Upper lobe of right lung (tissue), 1 donor: ENCODE data around the gene CAMTA1. TPM values are rescaled to one million over a fixed set of nuclear protein-coding genes. Genes with fewer than 3 reads are reported as not detected.
"Not testable (repeated sequence)": the region's sequence is repeated elsewhere in the genome, so short reads cannot be mapped to it uniquely, and the experiment has no call there.

ENCODE experiments used
- ATAC-seq: fragments of 200-7000 bp; cut with Tn5 transposase; one replicate; pipeline ENCODE4 v1.9.1; 2020; ENCODE audit warnings: mild to moderate bottlenecking, moderate library complexity
- DNase-seq: peaks from one replicate; pipeline ENCODE4 v3.0.0-alpha.2; 2020
- H3K27ac ChIP-seq: fragments of 200-600 bp; one replicate; pipeline ENCODE4 v1.8.0; 2022
- H3K27me3 ChIP-seq: fragments of 200-600 bp; one replicate; pipeline ENCODE4 v1.8.0; 2022; ENCODE audit warnings: mild to moderate bottlenecking
- H3K36me3 ChIP-seq: fragments of 200-600 bp; one replicate; pipeline ENCODE4 v1.8.0; 2022
- H3K4me1 ChIP-seq: fragments of 200-600 bp; one replicate; pipeline ENCODE4 v1.8.0; 2022
- H3K4me3 ChIP-seq: fragments of 200-600 bp; one replicate; pipeline ENCODE4 v1.8.0; 2022; ENCODE audit warnings: mild to moderate bottlenecking
- H3K9me3 ChIP-seq: fragments of 200-600 bp; one replicate; pipeline ENCODE4 v1.8.0; 2022
- intact Hi-C: fragments of 100-400 bp; cut with DNase I; formaldehyde crosslinking; loops from one replicate; pipeline ENCODE4 v1.11.0; 2022
- total RNA-seq: library from RNA; stranded (reverse); fragmentation: NEBNext Ultra II Directional; extraction: Animal tissue kit (Norgen Biotek cat#: 25700); gene quantifications from one replicate; pipeline ENCODE4 v1.2.1, GENCODE V29; 2021
- TF ChIP-seq, protein P1 (sequence below): fragments of 200-600 bp; IDR thresholded peaks from one replicate; pipeline ENCODE4 v1.8.0; 2022; ENCODE audit warnings: antibody characterized with exemption
- donor health status: DM: no; HTN: yes; CAD: no; lungs with severe emphysema.

CAMTA1 gene
- total RNA-seq, 1 donor from 2014 or later = 63.4 TPM

DNA sequence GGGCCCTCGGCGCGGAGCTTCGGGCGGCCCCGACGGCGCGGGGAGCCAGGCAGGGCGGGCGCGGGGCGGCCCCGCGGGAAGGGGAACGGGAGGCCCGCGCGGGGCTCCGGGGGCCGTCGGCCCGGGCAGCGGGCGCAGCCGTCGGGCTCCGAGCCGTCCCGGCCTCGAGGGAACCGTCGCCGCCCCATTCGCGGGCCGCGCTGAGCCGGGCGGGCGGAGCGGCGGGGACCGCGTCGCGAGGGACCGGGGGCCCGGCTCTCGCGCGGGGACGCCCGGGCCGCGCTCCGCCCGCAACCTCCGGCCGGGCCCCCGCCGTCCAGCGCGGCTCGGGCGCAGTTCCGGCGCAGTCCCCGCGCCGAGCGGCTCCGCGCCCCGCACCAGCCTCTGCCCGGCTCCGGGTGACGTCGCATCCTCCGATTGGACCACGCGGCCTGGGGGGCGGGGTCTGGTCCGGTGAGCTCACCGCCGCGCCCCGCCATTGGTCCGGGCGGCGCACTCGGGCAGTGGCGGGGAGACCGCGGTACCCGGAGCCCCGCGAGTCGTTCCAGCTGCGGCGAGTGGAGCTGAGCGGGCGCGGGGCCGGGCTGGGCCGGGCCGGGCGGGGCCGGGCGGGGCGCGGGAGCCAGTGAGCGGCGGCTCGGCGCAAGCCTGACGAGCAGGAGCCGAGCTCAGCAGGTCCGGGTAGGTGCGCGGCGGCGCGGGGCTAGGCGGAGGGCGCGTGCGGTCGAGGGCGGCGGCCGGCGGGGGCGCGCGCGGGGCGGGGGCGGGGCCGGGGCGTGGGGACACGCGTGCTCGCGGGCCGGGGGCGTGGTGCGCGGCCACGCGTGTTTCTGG is 919.2 kb downstream of the CAMTA1 start:
- peak; percentile 96 for DNase-seq
- H3K4me3 ChIP-seq = peak overlapping the region; percentile 54
- ATAC-seq = peak; percentile 98
- TF ChIP-seq, protein P1, sequence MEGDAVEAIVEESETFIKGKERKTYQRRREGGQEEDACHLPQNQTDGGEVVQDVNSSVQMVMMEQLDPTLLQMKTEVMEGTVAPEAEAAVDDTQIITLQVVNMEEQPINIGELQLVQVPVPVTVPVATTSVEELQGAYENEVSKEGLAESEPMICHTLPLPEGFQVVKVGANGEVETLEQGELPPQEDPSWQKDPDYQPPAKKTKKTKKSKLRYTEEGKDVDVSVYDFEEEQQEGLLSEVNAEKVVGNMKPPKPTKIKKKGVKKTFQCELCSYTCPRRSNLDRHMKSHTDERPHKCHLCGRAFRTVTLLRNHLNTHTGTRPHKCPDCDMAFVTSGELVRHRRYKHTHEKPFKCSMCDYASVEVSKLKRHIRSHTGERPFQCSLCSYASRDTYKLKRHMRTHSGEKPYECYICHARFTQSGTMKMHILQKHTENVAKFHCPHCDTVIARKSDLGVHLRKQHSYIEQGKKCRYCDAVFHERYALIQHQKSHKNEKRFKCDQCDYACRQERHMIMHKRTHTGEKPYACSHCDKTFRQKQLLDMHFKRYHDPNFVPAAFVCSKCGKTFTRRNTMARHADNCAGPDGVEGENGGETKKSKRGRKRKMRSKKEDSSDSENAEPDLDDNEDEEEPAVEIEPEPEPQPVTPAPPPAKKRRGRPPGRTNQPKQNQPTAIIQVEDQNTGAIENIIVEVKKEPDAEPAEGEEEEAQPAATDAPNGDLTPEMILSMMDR = no peak
- peaks cover 4% of the 10 kb centered on the region for H3K4me1 ChIP-seq
- H3K36me3 ChIP-seq = no peaks in the 10 kb centered on the region
- intact Hi-C loops = no loop called here
- peaks cover 7% of the 10 kb centered on the region for H3K27me3 ChIP-seq
- no peak overlapping the region for H3K27ac ChIP-seq
- no peaks in the 10 kb centered on the region for H3K9me3 ChIP-seq

DNA sequence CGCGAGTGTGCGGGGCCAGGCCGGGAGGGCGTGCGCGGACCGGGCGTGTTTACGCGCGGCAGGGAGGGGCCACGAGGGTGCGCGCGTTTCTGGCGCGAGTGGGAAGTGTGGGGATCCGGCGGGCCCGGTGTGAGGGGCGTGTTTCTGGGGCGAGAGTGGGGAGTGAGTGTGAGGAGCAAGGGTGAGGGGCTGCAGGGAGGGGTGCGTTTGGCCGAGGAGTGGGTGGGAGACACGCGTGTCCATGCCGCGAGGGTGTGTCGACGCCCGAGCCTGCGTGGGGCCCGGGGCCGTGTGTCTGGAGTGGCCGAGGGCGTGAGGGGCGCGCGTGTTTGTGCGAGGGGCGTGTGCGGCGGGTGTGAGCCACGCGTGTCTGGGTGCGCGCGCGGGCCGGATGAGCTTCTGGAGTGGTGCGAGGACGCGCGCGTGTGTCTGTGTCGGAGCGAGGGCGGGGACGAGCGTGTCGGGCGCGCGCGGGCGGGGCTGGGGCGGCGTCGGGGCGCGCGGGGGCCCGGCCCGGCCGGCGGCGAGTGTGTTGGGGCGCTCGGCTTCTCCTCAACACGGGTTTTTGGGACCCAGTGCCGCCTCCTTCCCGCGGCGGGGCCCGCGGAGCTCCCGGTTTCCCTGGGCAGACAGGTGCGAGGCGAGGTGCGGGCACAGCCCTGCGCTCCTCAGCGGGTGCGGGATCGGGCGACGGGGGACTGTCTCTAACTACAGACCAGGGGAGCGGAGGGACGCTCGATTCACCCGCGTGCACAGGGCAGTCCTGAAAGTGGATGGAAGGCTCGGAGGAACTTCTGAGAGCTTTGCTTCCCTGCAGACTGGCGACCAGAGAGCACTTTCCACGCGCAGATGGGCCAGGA is 920.0 kb downstream of the CAMTA1 start:
- H3K4me1 ChIP-seq = peaks cover 4% of the 10 kb centered on the region
- H3K4me3 ChIP-seq = peak overlapping the region; percentile 54
- intact Hi-C loops = no loop called here
- TF ChIP-seq, protein P1 = no peak
- H3K36me3 ChIP-seq = no peaks in the 10 kb centered on the region
- H3K27ac ChIP-seq = peak overlapping the region; percentile 37
- ATAC-seq = peak; percentile 34
- H3K9me3 ChIP-seq = no peaks in the 10 kb centered on the region
- H3K27me3 ChIP-seq = peaks cover 7% of the 10 kb centered on the region
- DNase-seq = peak; percentile 76

DNA sequence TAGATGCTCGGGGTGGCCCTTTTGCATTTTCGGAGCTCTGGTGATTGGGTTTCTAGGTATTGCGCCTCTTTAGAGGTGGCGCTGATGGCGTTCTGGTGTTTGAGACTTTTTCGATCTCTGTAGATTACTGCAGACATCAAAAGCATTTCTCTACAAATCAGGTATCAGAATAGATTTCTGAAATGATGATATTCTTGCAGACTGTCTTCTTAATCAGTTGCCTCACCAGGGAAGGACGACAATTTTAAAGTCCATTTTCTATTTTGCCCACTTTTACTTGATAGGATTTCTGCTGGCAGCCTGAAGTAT is 920.6 kb downstream of the CAMTA1 start:
- Histone ChIP-seq H3K4me1 (peaks cover 4% of the 10 kb centered on the region), H3K27ac (peak overlapping the region; percentile 37), H3K36me3 (no peaks in the 10 kb centered on the region), H3K9me3 (no peaks in the 10 kb centered on the region), H3K27me3 (peaks cover 7% of the 10 kb centered on the region), H3K4me3 (peak overlapping the region; percentile 54)
- no peak for DNase-seq
- TF ChIP-seq, protein P1 = no peak
- intact Hi-C loops = no loop called here
- ATAC-seq = no peak

DNA sequence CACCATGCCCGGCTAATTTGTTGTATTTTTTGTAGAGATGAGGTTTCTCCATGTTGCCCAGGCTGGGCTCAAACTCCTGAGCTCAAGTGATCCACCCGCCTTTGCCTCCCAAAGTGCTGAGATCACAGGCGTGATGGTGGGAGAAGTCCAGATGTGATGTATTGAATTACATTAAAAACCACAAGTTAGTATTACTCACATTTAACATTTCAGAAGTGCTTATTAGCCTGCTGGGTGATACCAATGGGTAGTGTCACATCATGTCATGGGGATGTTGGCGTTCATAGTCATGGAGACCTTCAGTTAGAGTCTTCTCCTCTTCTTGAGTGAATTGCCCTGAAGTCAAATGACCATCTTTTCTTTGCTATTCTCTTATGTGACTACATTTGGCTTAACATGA is 922.3 kb downstream of the CAMTA1 start:
- ATAC-seq (no peak), DNase-seq (no peak)
- Histone ChIP-seq H3K27me3 (peaks cover 7% of the 10 kb centered on the region), H3K4me3 (no peak overlapping the region), H3K36me3 (no peaks in the 10 kb centered on the region), H3K27ac (no peak overlapping the region), H3K4me1 (peaks cover 4% of the 10 kb centered on the region), H3K9me3 (no peaks in the 10 kb centered on the region)
- intact Hi-C loops = no loop called here
- TF ChIP-seq, protein P1 = no peak

DNA sequence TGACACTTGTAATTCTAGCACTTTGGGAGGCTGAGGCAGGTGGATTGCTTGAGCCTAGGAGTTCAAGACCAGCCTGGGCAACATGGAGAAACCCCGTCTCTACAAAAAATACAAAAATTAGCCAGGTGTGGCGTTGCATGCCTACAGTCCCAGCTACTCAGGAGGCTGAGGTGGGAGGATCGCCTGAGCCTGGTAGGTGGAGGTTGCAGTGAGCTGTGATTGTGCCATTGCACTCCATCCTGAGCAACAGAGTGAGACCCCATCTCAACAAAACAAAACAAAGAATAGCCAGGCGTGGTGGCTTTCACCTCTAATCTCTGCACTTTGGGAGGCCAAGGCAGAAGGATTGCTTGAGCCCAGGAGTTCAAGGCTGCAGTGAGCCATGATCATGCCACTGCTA is 922.8 kb downstream of the CAMTA1 start:
- H3K27ac ChIP-seq, ATAC-seq, H3K4me1 ChIP-seq, H3K27me3 ChIP-seq, H3K36me3 ChIP-seq, intact Hi-C loops, DNase-seq, H3K9me3 ChIP-seq, H3K4me3 ChIP-seq: not testable (repeated sequence)

DNA sequence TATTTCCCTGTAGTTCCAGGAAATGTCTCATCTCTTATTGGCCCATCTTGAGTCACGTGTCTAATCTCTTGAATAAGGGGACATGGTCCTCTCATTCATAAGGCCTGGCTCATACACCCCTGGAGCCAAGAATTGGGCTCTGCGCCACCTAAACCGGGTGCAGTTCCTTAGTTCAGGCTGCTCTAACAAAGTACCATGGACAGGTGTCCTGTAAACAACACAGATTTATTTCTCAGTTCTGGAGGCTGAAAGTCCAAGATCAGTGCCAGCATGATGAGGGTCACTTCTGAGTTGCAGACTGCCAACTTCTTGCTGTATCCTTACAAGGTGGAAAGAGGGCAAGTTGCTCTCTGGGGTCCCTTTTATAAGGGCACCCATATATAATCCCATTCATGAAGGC is 925.6 kb downstream of the CAMTA1 start:
- H3K4me1 ChIP-seq = peaks cover under 1% of the 10 kb centered on the region
- no peak for ATAC-seq
- intact Hi-C loops = no loop called here

More for the DNA sequence above, 925.6 kb downstream of the CAMTA1 start:
- no peaks in the 10 kb centered on the region for H3K9me3 ChIP-seq
- H3K27ac ChIP-seq = no peak overlapping the region
- TF ChIP-seq, protein P1 = no peak
- H3K4me3 ChIP-seq = no peak overlapping the region
- H3K36me3 ChIP-seq = no peaks in the 10 kb centered on the region
- no peak for DNase-seq
- peaks cover 7% of the 10 kb centered on the region for H3K27me3 ChIP-seq
